G401 (cell line): ENCODE measurements around the gene IFT57. TPM values are rescaled to one million over a fixed set of nuclear protein-coding genes. Genes with fewer than 3 reads are reported as not detected.
"Not testable (repeated sequence)": the region's sequence is repeated elsewhere in the genome, so short reads cannot be mapped to it uniquely, and the experiment has no call there.

ENCODE experiments used
- DNase-seq: peaks from one replicate; pipeline ENCODE4 v3.0.0-alpha.2; 2015; ENCODE audit warnings: low spot score
- in situ Hi-C: cut with HindIII; loops from 2 replicates; pipeline ENCODE4 v1.10.0; 2016; ENCODE audit warnings: low sequenced_read_pairs, mixed read lengths
- total RNA-seq: library from RNA; depleted of rRNA; stranded (reverse); fragments of >200 nt; shearing (Covaris generic); gene quantifications from 2 replicates; pipeline ENCODE4 v1.2.3, GENCODE V29; 2014; rRNA removed

The IFT57 gene, protein sequence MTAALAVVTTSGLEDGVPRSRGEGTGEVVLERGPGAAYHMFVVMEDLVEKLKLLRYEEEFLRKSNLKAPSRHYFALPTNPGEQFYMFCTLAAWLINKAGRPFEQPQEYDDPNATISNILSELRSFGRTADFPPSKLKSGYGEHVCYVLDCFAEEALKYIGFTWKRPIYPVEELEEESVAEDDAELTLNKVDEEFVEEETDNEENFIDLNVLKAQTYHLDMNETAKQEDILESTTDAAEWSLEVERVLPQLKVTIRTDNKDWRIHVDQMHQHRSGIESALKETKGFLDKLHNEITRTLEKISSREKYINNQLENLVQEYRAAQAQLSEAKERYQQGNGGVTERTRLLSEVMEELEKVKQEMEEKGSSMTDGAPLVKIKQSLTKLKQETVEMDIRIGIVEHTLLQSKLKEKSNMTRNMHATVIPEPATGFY
- total RNA-seq: 98.1 and 113 TPM in 2 replicates

DNA sequence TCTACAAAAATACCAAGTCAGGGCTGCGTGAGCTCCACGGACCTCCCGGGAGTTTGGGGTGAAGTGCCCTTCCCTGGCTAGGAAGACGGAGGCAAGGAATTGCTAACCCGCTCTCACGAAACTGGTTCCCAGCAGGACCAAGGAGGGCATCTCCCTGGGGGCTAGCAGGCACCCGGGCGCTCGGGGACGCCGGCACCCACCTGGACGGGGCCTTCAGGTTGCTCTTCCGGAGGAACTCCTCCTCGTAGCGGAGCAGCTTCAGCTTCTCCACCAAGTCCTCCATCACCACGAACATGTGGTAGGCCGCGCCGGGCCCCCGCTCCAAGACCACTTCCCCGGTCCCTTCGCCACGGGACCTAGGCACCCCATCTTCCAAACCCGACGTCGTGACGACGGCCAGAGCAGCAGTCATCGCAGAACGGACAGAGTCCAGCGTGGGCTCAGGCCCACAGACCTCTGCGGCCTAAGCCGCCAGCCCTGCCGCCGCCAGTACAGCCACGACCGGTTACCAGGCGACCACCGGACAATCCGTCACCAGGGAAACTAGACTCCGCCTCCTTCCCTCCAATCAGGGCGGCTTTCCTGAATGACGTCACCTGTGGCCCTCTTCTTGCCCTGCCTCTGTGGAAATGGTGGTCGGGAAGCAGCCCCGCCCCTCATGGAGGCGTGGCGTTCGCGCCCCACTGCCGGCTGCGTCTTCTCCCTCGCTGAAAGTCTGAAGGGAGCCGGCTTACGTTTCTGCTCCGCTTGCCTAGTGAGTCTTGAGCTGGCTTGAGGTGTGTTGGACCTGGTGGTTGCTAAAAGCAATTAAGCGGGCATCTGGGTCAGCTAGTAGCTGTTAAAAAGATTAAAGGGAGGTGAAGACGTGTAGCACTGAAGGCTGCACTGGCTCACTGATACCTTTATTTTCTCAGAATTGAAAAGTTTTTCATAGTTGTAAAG is at the start of gene IFT57:
TSS of gene IFT57 (minus strand) at position 514 of the 942 bp plus-strand sequence. CDS start at position 412, 102 bp downstream.
- peak; percentile 99 for DNase-seq
- in situ Hi-C loops: no loop called here

DNA sequence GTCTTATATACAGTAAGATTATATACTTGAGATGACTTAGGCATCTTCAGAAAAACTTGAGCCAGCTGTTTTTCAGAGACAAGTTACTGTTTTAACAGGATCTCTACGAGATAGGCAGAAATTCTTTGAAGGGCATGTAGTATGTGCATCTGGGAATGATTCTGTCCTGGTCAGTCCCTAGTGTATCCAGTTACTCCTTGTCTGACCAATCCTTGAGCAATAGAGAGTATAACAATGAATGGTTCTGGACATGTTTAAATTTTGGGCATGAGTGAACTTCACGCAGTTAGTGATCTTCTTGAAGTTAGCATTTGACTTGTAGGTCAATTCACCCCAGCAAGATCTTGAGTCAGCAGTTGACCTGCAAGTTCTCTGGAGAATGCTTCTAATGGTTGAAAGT is 49.4 kb upstream of the IFT57 start:
- DNase-seq: no peak
- in situ Hi-C loops: no loop called here

DNA sequence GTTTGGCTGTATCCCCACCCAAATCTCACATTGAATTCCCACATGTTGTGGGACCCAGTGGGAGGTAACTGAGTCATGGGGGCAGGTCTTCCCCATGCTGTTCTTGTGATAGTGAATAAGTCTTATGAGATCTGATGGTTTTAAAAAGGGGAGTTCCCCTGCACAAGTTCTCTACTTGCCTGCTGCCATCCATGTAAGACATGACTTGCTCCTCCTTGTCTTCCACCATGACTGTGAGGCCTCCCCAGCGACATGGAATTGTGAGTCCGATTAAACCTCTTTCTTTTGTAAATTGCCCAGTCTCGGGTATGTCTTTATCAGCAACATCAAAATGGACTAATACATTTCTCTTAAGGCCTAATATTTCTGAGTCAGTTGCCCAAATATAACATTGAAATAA is 46.0 kb upstream of the IFT57 start:
- DNase-seq, in situ Hi-C loops: not testable (repeated sequence)

DNA sequence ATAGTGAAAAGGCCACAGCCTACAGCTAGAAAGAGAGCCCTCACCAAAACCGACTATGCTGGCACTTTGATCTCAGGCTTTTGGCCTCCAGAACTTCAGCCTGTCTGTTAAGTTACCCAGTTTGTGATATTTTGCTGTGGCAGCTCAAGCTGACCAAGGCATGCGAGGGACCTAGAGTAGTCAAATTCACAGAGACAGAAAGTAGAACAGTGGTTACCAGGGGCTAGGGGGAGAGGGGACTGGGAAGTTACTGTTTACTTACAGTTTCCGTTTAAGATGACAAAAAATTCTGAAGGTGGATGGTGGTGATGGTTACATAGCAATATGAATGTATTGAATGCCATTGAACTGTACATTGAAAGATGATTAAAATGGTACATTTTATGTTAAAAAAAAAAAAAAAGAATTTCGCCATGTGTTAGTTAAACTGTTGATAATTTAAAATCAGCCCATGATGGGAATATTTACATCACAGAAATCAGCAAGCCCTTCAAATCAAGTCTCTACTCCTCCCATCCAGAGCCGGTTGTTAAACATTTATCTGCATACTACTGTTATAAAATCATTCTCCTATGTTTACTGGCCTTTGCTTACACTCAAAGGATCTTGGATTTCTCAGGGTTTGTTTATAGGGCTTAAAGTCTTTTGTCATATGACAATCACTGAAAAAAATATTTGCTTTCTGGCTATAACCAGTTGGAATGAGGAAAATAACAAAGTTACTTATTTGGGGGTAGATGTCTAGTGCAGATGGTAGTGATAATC is 42.5 kb upstream of the IFT57 start:
- in situ Hi-C loops, DNase-seq: not testable (repeated sequence)

DNA sequence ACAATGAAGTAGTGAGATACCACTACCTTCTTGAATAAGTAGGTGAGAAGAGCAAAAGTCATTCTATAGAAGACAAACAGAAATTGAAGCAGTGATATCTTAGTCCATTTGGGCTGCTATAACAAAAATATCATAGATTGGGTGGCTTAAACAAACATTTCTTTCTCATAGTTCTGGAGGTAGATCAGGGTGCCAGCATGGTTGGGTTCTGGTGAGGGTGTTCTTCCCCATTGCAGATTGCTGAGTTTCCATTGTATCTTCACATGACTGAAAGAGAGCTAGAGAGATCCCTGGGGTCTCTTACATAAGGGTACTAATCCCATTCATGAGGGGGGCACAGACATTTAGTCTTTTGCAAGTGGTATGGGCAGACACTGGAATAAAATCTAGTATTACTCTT is 32.9 kb upstream of the IFT57 start:
- in situ Hi-C loops: no loop called here
- DNase-seq: no peak

DNA sequence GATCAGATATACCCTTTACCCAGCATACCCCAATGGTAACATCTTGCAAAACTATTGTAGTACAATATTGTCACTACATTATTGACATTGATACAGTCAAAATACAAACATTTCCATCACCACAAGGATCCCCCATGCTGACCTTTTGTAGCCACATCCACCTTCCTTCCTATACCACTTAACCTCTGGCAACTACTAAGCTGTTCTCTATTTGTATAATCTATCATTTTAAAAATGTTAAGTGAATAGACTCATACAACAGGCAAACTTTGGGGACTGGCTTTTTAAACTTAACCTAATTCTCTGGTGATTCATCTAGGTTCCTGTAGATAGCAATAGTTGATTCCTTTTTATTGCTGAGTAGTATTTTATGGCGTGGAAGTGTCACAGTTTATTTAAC is 29.6 kb upstream of the IFT57 start:
- no peak for DNase-seq
- in situ Hi-C loops: no loop called here

DNA sequence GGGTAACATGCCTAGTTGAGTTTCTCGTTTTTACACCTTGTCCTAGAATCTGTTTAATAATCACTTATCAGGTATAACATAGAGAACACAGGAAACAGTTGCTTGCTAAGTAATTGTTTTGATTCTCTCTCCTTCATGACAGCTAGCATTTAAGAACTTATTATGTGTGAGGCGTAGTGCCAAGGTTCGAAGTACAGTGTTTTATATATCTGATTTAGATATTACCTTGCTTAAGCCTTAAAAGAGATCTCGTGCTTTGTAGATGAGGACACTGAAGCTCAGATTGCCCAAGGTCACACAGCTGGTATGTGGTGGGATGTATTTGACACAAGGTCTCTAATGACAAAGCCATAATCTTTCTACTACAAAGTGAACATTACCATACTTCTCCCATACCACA is 29.0 kb upstream of the IFT57 start:
- in situ Hi-C loops: no loop called here

DNA sequence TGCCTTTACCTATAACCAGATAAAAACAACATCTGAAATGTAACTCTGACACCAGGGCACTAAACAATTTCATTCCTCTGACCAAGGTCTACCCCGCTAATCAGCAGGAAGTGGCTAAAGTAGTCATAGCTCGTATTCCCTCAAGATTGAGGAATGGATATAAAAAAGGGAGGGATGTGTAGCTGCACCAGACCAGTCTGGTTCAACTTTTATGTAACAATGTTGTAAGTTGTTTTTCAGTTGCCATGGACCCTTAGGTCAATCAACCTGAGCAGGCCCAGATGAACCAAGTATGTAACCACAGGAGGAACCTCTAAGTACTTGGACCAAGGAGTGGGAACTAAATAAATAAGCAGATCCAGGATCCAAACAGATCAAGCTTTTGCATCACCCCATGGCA is 28.4 kb upstream of the IFT57 start:
- DNase-seq: no peak
- in situ Hi-C loops: no loop called here

More for the DNA sequence above, 29.0 kb upstream of the IFT57 start:
- no peak for DNase-seq

DNA sequence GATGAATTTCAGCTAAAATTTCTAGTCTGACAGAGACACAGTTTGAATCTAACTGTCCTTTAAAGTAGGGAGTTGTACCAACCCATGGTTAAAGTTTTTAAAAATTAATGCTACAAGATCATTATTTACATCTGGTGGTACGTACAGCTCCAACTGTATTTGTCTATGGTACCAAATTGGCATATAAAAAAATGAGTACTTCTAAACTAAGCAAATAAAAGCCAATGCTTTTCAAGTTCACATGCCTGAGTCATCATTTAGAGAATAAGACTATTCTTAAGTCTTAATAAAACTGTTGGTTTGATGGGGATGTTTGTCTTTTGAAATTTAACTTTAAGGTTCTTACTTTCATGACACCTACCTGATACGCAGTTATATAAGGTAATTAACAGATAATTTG is 21.0 kb upstream of the IFT57 start:
- no peak for DNase-seq
- in situ Hi-C loops: no loop called here

DNA sequence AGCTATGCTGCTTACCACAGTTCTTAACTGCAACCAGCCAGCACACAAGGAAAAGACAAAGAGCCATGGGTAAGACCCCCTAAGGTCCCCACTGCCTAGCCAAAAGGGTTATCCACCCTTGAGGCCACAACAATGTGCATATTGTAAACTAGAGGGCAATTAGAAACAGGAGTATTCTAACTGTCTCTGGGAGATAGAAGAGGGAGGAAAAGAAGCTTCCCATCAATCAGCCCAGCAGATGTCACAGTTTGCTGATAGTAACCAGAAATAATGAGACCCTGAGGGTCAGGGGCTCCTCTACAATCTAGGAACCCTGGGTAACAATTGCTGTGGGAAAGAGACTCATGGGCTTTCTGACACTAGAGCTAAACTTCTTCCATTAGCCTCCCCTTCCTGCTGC is 20.6 kb upstream of the IFT57 start:
- in situ Hi-C loops: no loop called here
- DNase-seq: no peak

DNA sequence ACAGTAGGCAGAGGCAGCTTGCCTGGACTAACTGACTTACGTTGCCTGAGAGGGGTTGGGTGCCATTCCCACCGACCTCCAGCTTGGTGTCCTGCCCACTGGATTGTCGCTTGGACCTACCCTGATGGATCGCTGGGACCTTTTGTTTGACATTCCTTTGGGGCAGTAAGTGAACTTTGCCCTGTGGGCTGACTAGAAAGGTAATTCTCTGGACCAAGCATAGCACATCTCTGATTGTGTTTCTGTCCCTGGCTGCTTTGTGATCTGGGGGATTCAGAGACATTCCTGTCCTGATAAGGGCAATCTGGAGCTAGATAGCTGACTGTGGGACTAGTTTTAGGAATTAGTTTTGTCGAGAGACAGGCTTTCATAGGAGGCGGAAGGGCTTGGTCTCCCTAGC is 19.5 kb upstream of the IFT57 start:
- in situ Hi-C loops: no loop called here
- no peak for DNase-seq

DNA sequence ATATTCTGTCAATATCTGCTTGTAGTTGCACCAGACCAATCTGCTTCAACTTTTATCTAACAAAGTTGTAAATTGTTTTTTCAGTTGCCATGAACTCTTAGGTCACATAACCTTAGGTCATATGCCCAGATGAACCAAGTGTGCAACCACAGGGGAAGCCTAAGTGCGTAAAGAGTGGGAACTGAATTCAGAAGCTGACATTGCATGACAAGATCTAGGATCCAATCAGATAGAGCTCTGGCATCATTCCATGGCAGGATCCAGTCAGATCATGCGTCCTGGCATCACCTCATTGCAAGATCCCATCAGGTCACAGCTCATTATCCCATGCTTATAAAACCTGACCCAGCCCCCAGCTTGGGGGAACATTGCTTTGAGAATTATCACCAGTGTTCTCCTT is 18.9 kb upstream of the IFT57 start:
- no peak for DNase-seq
- in situ Hi-C loops: no loop called here

DNA sequence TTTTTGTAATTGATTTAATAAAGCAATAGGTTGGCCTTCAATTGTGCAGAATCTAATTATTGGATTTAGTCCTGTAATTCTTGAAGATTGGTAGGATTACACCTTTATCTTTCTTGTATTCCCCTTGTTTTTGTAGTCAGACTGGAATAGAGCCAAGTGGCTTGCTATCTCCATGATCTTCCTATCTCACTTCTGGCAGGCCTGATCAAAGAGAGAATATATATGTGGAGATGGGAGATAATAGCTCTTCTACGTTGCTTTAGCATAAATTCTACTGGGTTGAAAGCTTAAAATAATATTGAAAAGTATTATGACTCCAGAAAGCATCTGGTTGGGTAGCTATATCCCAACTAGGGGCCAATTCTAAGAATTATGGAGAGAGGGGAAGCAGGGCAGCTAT is 16.9 kb upstream of the IFT57 start:
- in situ Hi-C loops: no loop called here
- no peak for DNase-seq

DNA sequence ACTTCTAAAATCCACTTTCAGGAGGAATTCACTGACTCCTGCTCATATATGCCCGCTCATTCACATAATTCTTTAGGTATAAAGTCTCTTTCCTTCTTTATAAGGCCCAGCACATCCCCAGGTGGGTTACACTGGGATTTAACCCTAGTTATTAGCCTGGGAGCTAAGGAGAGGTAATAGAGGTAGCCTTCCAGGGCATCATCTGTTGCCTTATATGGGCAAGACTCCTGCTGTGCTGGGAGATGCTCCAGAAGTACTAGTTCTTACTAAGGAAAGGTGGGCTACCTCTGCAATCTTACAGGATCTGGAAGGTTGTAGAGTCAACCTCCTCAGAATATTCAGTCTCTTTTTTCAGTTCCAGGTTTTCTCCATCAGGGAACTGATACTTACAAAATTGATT is 13.1 kb upstream of the IFT57 start:
- in situ Hi-C loops: no loop called here
- no peak for DNase-seq

DNA sequence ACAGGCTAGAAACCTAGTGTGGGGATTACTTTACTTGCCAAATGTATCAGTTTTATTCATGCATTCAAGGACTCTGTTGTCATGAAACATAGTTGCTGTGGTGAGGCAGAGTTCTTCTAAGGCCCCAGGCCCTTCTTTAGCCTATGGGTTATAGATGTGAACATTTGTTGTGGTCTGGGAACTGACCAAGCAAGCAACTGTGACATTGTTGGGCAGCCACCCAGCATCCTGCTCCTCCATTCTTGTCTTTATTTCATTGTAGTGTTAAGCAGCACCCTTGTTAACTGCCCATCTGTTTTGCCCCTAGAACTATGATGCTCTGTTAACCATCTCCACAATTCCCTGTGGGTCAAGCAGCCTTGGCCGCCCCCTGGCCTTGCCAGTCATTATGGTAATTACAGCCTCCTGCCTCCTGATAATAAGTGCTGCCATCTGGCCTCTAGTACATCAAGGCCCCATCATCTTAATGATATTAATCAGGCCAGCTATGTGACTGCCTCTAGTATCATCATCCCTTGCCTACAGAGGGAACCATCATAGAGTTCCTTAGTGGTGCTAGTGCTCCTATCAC is 12.2 kb upstream of the IFT57 start:
- in situ Hi-C loops: no loop called here
- DNase-seq: no peak

DNA sequence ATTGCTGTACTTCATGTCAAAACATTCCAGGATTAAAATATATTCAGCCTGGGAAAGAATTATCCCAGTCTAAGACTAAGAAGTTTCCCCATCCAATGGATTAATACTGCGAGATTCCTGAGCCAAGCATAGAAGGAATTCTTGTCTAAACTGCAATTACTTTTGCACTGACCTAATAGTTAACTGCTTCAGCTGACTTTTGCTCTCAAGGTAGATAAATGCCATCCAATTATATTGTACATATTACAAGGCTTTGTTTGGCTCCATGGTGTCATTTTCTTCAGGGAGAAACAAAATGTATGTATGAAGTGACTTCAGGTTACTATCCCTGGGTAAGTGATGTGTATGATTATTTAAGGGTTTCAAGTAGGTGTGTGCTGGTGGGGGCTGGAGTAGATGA is 6.1 kb upstream of the IFT57 start:
- no peak for DNase-seq
- in situ Hi-C loops: no loop called here

DNA sequence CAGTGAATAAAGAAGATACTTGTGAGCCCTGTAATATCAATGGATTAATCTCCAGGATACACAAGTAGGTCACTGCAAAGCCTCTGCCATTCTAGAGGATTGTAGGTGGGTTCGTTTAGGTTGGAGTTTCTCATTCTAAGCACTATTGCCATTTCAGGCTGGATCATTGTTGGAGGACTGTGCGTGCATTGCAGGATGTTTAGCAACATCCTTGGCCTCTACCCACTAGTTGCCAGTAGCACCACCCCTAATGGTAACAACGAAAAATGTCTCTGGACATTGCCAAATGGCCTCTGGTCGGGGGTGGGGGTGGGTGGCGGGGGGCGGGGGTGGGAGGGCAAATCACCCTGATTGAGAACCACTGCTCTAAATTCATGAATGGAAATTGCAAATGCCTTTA is 4.9 kb upstream of the IFT57 start:
- DNase-seq: no peak
- in situ Hi-C loops: no loop called here

DNA sequence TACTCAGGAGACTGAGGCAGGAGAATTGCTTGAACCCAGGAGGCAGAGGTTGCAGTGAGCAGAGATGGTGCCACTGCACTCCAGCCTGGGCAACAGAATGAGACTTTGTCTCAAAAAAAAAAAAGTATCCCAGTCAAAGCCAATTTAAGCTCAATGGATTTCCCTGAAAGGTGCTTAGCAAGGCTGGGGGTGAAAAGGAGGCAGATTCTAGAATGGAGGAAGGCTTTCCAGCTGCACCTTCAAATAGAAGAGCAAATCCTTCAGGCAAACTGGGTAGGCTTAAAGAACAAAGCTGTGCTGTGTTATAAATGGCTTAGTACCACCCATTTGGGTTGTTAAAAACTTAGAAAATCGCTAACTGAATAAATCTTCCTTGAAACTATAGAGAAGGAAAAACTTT is 3.0 kb upstream of the IFT57 start:
- in situ Hi-C loops: no loop called here
- DNase-seq: no peak

DNA sequence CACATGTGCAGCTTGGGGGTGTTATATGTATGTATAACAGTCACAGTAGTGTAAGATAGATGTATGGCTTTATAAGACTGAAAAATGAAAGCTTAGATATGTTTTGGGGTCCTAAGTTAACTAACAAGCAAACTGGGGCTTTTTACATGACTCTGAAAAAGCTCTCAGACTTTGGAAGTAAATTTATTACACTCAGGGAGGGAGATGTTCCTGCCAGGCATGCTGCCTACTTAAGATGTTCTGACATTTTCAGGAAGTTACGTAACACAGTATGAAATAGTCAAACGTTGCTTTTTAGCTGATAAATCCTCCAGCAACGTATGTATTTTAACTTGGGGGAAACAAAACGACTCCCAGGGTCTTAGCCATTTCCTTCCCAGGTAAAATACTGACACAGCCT is 1.7 kb upstream of the IFT57 start:
- DNase-seq: no peak
- in situ Hi-C loops: no loop called here
